DMS53 treated with DMSO at 0.1 percent for 48 hours (cell line): ENCODE data around the gene FBXL7.

Source experiments
- DNase-seq: peaks from one replicate; lab custom pipeline; 2025; ENCODE audit not compliant: unreplicated experiment; lab: John Stamatoyannopoulos, UW

FBXL7 gene

GRCh38 chr5:15702102-15702501 is 202.1 kb downstream of the FBXL7 start:
- no peak for DNase-seq

GRCh38 chr5:15703901-15704300 is 203.9 kb downstream of the FBXL7 start:
- DNase-seq, result no peak

- no peak for DNase-seq
These were observed 204.5 kb downstream of the FBXL7 start for GRCh38 chr5:15704397-15704947.

GRCh38 chr5:15707631-15708030 is 207.7 kb downstream of the FBXL7 start:
- DNase-seq, result no peak

- DNase-seq, result no peak
These were observed 211.9 kb downstream of the FBXL7 start for GRCh38 chr5:15711892-15712291.

- no peak for DNase-seq
These were observed 215.6 kb downstream of the FBXL7 start for GRCh38 chr5:15715535-15715934.

GRCh38 chr5:15715967-15716366 is 216.0 kb downstream of the FBXL7 start:
- DNase-seq, result no peak

- DNase-seq, result no peak
These were observed 217.0 kb downstream of the FBXL7 start for GRCh38 chr5:15717001-15717400.

GRCh38 chr5:15718421-15719179 is 218.6 kb downstream of the FBXL7 start:
- DNase-seq, result no peak

- no peak for DNase-seq
These were observed 219.8 kb downstream of the FBXL7 start for GRCh38 chr5:15719784-15720183.

- no peak for DNase-seq
These were observed 220.5 kb downstream of the FBXL7 start for GRCh38 chr5:15720515-15720914.

- DNase-seq, result no peak
These were observed 222.3 kb downstream of the FBXL7 start for GRCh38 chr5:15722305-15722704.

GRCh38 chr5:15727375-15727774 is 227.4 kb downstream of the FBXL7 start:
- no peak for DNase-seq

- no peak for DNase-seq
These were observed 228.8 kb downstream of the FBXL7 start for GRCh38 chr5:15728811-15729210.

GRCh38 chr5:15731699-15732098 is 231.7 kb downstream of the FBXL7 start:
- no peak for DNase-seq

- no peak for DNase-seq
These were observed 234.1 kb downstream of the FBXL7 start for GRCh38 chr5:15734058-15734457.

- DNase-seq, result no peak
These were observed 237.2 kb downstream of the FBXL7 start for GRCh38 chr5:15737036-15737821.

- DNase-seq, result no peak
These were observed 238.1 kb downstream of the FBXL7 start for GRCh38 chr5:15737871-15738664.

GRCh38 chr5:15740383-15740782 is 240.4 kb downstream of the FBXL7 start:
- DNase-seq, result no peak

- DNase-seq, result no peak
These were observed 241.6 kb downstream of the FBXL7 start for GRCh38 chr5:15741591-15741990.

- no peak for DNase-seq
These were observed 246.9 kb downstream of the FBXL7 start for GRCh38 chr5:15746833-15747232.
